ENCODE measurements around the gene PCDHGA10. TPM values are rescaled to one million over a fixed set of nuclear protein-coding genes. Genes with fewer than 3 reads are reported as not detected.
"Not testable (repeated sequence)": the region's sequence is repeated elsewhere in the genome, so short reads cannot be mapped to it uniquely, and the experiment has no call there.

The PCDHGA10 gene
- polyA plus RNA-seq, 1 donor from 2014 or later = 7.3 TPM

DNA sequence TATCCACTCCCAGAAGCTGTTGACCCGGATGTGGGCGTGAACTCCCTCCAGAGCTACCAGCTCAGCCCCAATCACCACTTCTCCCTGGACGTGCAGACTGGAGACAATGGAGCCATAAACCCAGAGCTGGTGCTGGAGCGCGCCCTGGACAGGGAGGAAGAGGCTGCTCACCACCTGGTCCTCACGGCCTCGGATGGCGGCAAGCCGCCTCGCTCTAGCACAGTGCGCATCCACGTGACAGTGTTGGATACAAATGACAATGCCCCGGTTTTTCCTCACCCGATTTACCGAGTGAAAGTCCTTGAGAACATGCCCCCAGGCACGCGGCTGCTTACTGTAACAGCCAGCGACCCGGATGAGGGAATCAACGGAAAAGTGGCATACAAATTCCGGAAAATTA lies 19.5 kb upstream of the PCDHGA10 start:
- Histone ChIP-seq H3K4me2 (ENCODE audit: low read length) (no peak overlapping the region), H3K9me3 (ENCODE audit: low read length) (peaks cover 49% of the 10 kb centered on the region), H3F3A (ENCODE audit: insufficient read depth, low read length, poor library complexity, severe bottlenecking) (no peaks in the 10 kb centered on the region), H4K20me1 (ENCODE audit: insufficient read depth) (no peaks in the 10 kb centered on the region), H3K36me3 (ENCODE audit: insufficient read depth, low read length) (no peaks in the 10 kb centered on the region), H2AFZ (ENCODE audit: low read depth, low read length) (no peak overlapping the region), H3K79me2 (replicated peaks; ENCODE audit: insufficient read depth, low read length) (no peaks in the 10 kb centered on the region), H3K27me3 (ENCODE audit: insufficient read depth, low read depth, low read length) (no peaks in the 10 kb centered on the region), H3K9ac (ENCODE audit: low read length) (no peak overlapping the region), H3K27ac (ENCODE audit: low read length) (no peak overlapping the region), H3K9me2 (ENCODE audit: insufficient read depth, low read length) (no peaks in the 10 kb centered on the region), H3K4me3 (ENCODE audit: low read length) (peak overlapping the region; percentile 10)
- TF ChIP-seq REST (IDR thresholded peaks at IDR 0.05; ENCODE audit: borderline replicate concordance) (no peak), SMC3 (conservative IDR thresholded peaks at IDR 0.05; ENCODE audit: poor library complexity) (no peak), MXI1 (conservative IDR thresholded peaks at IDR 0.05; ENCODE audit: poor library complexity, severe bottlenecking) (no peak), TAF1 (IDR thresholded peaks at IDR 0.05; ENCODE audit: low read depth) (no peak), EZH2 (IDR thresholded peaks at IDR 0.05; ENCODE audit: borderline replicate concordance, insufficient read depth, low read length, poor library complexity, severe bottlenecking) (no peak), POLR2AphosphoS5 (IDR thresholded peaks at IDR 0.05) (no peak), RAD21 (conservative IDR thresholded peaks at IDR 0.05) (no peak), EP300 (conservative IDR thresholded peaks at IDR 0.05; ENCODE audit: poor library complexity, severe bottlenecking) (no peak)

DNA sequence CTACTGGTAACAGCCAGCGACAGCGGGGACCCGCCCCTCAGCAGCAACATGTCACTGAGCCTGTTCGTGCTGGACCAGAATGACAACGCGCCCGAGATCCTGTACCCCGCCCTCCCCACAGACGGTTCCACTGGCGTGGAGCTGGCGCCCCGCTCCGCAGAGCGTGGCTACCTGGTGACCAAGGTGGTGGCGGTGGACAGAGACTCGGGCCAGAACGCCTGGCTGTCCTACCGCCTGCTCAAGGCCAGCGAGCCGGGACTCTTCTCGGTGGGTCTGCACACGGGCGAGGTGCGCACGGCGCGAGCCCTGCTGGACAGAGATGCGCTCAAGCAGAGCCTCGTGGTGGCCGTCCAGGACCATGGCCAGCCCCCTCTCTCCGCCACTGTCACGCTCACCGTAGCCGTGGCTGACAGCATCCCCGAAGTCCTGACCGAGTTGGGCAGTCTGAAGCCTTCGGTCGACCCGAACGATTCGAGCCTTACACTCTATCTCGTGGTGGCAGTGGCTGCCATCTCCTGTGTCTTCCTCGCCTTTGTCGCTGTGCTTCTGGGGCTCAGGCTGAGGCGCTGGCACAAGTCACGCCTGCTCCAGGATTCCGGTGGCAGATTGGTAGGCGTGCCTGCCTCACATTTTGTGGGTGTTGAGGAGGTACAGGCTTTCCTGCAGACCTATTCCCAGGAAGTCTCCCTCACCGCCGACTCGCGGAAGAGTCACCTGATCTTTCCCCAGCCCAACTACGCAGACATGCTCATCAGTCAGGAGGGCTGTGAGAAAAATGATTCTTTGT lies 18.2 kb upstream of the PCDHGA10 start:
- H4K20me1 ChIP-seq (ENCODE audit: insufficient read depth); H3K4me2 ChIP-seq (ENCODE audit: low read length); H3K79me2 ChIP-seq (replicated peaks; ENCODE audit: insufficient read depth, low read length); H3F3A ChIP-seq (ENCODE audit: insufficient read depth, low read length, poor library complexity, severe bottlenecking); H3K36me3 ChIP-seq (ENCODE audit: insufficient read depth, low read length); H3K4me3 ChIP-seq (ENCODE audit: low read length); H2AFZ ChIP-seq (ENCODE audit: low read depth, low read length); H3K9me2 ChIP-seq (ENCODE audit: insufficient read depth, low read length); H3K9ac ChIP-seq (ENCODE audit: low read length); H3K27me3 ChIP-seq (ENCODE audit: insufficient read depth, low read depth, low read length); H3K27ac ChIP-seq (ENCODE audit: low read length): not testable (repeated sequence)
- H3K9me3 ChIP-seq (ENCODE audit: low read length) = peaks cover 53% of the 10 kb centered on the region

GRCh38 chr5:141397756-141398551 lies 14.8 kb upstream of the PCDHGA10 start, which contains the start of gene PCDHGB5:
PCDHGB5 (plus strand) TSS chr5:141397947; CDS start chr5:141398128, 181 bp downstream.
- not testable (repeated sequence) for H3K36me3 ChIP-seq (ENCODE audit: insufficient read depth, low read length); H3K27me3 ChIP-seq (ENCODE audit: insufficient read depth, low read depth, low read length); H2AFZ ChIP-seq (ENCODE audit: low read depth, low read length); H3K4me2 ChIP-seq (ENCODE audit: low read length); H3K4me3 ChIP-seq (ENCODE audit: low read length); H4K20me1 ChIP-seq (ENCODE audit: insufficient read depth); H3F3A ChIP-seq (ENCODE audit: insufficient read depth, low read length, poor library complexity, severe bottlenecking); H3K9me2 ChIP-seq (ENCODE audit: insufficient read depth, low read length); H3K9ac ChIP-seq (ENCODE audit: low read length); H3K27ac ChIP-seq (ENCODE audit: low read length); H3K79me2 ChIP-seq (replicated peaks; ENCODE audit: insufficient read depth, low read length)
- peaks cover 55% of the 10 kb centered on the region for H3K9me3 ChIP-seq (ENCODE audit: low read length)
